A673 (cell line): ENCODE measurements around the gene RDH13.

Experiments
- EZH2 ChIP-seq: fragments of 200-600 bp; sonication (generic); IDR thresholded peaks from 2 replicates; pipeline ENCODE4 v1.6.1; 2017; ENCODE audit warnings: borderline replicate concordance, low read depth, mild to moderate bottlenecking, mixed read lengths, antibody characterized with exemption, low read length; ENCODE audit not compliant: poor library complexity, severe bottlenecking
- TF ChIP-seq, protein P1 (sequence below): fragments of 300-800, 200-600 bp; sonication (generic); conservative IDR thresholded peaks from 2 replicates; pipeline ENCODE4 v1.5.1; 2017; ENCODE audit warnings: low read depth, mild to moderate bottlenecking, antibody characterized with exemption, low read length, moderate library complexity, mixed read lengths

DNA sequence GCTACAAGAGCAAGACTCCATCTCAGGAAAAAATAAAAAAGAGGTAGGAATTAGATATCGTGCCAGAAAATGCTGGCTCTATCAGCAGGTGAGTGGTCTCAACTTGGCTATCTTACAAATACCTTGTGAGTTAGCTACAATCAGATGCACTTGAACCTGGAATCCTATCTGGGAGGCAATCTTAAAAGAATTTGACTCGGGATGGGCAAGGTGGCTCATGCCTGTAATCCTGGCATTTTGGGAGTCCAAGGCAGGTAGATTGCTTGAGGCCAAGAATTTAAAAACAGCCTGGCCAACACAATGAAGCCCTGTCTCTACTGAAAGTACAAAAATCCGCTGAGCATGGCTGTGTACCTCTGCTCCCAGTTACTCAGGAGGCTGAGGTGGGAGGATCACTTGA lies 67.4 kb downstream of the RDH13 start:
- TF ChIP-seq, protein P1, sequence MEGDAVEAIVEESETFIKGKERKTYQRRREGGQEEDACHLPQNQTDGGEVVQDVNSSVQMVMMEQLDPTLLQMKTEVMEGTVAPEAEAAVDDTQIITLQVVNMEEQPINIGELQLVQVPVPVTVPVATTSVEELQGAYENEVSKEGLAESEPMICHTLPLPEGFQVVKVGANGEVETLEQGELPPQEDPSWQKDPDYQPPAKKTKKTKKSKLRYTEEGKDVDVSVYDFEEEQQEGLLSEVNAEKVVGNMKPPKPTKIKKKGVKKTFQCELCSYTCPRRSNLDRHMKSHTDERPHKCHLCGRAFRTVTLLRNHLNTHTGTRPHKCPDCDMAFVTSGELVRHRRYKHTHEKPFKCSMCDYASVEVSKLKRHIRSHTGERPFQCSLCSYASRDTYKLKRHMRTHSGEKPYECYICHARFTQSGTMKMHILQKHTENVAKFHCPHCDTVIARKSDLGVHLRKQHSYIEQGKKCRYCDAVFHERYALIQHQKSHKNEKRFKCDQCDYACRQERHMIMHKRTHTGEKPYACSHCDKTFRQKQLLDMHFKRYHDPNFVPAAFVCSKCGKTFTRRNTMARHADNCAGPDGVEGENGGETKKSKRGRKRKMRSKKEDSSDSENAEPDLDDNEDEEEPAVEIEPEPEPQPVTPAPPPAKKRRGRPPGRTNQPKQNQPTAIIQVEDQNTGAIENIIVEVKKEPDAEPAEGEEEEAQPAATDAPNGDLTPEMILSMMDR: no peak
- no peak for TF ChIP-seq EZH2
